Cardiac muscle cell (in vitro differentiated cells and primary cell): Measurements from ENCODE around the gene LIX1. TPM values are rescaled to one million over a fixed set of nuclear protein-coding genes. Genes with fewer than 3 reads are reported as not detected.

ENCODE experiments used
- DNase-seq, 2 donors: peaks; one replicate each; pipeline versions ENCODE4 v3.0.0 to v3.0.0-alpha.2; 2010 to 2017; ENCODE audit warnings: low read depth in 1 of 2, low spot score in 1 of 2
- H3K27ac ChIP-seq: fragments of 200-600 bp; sonication (generic); 2 replicates; pipeline ENCODE4 v1.5.1; 2016
- H3K27me3 ChIP-seq: fragments of 200-600 bp; sonication (generic); 2 replicates; pipeline ENCODE4 v1.6.0; 2016; ENCODE audit warnings: control low read depth
- H3K36me3 ChIP-seq: fragments of 200-600 bp; sonication (generic); 2 replicates; pipeline ENCODE4 v1.5.1; 2016; ENCODE audit warnings: control low read depth
- H3K4me1 ChIP-seq: fragments of 200-600 bp; sonication (generic); 2 replicates; pipeline ENCODE4 v1.8.1; 2017; ENCODE audit warnings: low read depth, mild to moderate bottlenecking, mixed run types
- H3K4me3 ChIP-seq: fragments of 200-600 bp; sonication (generic); 2 replicates; pipeline ENCODE4 v1.5.1; 2016; ENCODE audit warnings: mild to moderate bottlenecking
- H3K9me3 ChIP-seq: fragments of 200-600 bp; sonication (generic); 2 replicates; pipeline ENCODE4 v1.5.1; 2017; ENCODE audit warnings: low read depth, mild to moderate bottlenecking, control low read depth
- CTCF ChIP-seq: IDR thresholded peaks from 2 replicates; pipeline ENCODE4 v1.5.1; 2012; ENCODE audit warnings: low read depth, mild to moderate bottlenecking, low read length
- polyA plus RNA-seq: library from polyadenylated mRNA; unstranded; fragments of >200 nt; fragmentation: Nextera tagmentation; extraction: Ambion mirVana; gene quantifications from 2 replicates; pipeline ENCODE4 v1.2.1, GENCODE V29; 2016
- total RNA-seq: library from RNA; depleted of rRNA; stranded (reverse); fragments of >200 nt; gene quantifications from 2 replicates; pipeline ENCODE4 v1.2.3, GENCODE V29; 2016

The LIX1 gene
- total and polyA plus RNA-seq, 2 experiments from 2014 or later: 68.1 to 96.0 TPM

DNA sequence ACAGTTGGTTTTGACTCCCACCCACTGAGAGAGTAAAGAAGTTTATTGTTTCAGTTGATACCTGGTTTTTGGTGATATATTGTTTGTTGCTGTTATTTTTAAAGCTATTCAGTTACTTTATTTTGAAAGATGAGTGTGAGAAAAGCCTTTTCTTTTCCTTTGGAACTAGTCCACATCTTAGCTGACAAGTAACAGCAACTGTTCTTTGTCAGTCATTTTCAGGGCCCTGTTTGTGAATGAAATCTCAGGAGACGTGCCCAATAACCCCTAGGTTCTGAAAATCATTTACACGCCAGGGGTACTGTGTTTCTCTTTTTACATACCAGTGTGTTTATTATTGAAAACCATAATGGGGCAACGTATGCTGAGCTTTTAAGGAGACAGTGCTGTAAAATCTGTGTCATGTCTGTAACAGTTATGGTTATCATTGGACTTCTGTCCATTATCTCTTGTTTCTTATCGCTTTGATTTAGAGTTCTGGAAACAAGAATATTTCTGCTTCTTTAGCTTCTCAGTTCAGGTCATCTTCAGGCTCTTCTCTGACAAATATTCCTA, 75.0 kb downstream of the LIX1 start:
- peak overlapping the region; percentile 52 for H3K27ac ChIP-seq
- H3K27me3 ChIP-seq: no peaks in the 10 kb centered on the region
- H3K4me3 ChIP-seq: no peak overlapping the region
- no peaks in the 10 kb centered on the region for H3K36me3 ChIP-seq
- DNase-seq: no peak
- no peak for TF ChIP-seq CTCF
- H3K4me1 ChIP-seq: peaks cover 22% of the 10 kb centered on the region
- no peaks in the 10 kb centered on the region for H3K9me3 ChIP-seq

DNA sequence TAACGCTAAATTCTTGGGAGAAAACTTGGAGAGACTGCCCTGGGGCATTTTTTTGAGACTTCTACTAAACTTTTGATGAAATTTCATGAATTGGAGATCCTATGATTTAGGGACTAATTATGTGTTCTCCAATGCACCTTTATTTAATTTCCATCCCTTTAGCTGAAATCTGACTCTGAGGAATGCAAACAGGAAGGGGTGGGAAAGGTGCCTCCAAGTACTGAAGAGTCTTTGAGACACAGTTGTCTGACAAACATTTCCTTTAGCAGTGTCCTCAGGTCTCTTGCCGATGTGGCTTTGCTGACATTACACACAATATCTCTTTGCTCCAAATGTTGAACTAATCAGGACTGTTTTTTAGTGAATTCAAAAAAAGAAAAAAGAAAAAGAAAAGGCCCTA, 76.9 kb downstream of the LIX1 start:
- H3K36me3 ChIP-seq: no peaks in the 10 kb centered on the region
- DNase-seq: no peak
- no peak for TF ChIP-seq CTCF
- H3K27ac ChIP-seq: no peak overlapping the region
- no peaks in the 10 kb centered on the region for H3K27me3 ChIP-seq
- H3K4me3 ChIP-seq: no peak overlapping the region
- no peaks in the 10 kb centered on the region for H3K9me3 ChIP-seq
- peaks cover 28% of the 10 kb centered on the region for H3K4me1 ChIP-seq

- no peaks in the 10 kb centered on the region for H3K9me3 ChIP-seq
- no peaks in the 10 kb centered on the region for H3K27me3 ChIP-seq
- peaks cover 28% of the 10 kb centered on the region for H3K4me1 ChIP-seq
- H3K36me3 ChIP-seq: no peaks in the 10 kb centered on the region
- no peak for DNase-seq
- H3K4me3 ChIP-seq: no peak overlapping the region
- TF ChIP-seq CTCF: no peak
- H3K27ac ChIP-seq: no peak overlapping the region
Observed at GRCh38 chr5:97063251-97063650, 79.2 kb downstream of the LIX1 start.

- Histone ChIP-seq H3K4me3 (no peak overlapping the region), H3K27me3 (no peaks in the 10 kb centered on the region), H3K36me3 (no peaks in the 10 kb centered on the region), H3K4me1 (peaks cover 20% of the 10 kb centered on the region), H3K27ac (no peak overlapping the region), H3K9me3 (no peaks in the 10 kb centered on the region)
- TF ChIP-seq CTCF: no peak
- peak in 1 of 2 donors; percentile 22 for DNase-seq
Observed at GRCh38 chr5:97062046-97062445, 80.4 kb downstream of the LIX1 start.

DNA sequence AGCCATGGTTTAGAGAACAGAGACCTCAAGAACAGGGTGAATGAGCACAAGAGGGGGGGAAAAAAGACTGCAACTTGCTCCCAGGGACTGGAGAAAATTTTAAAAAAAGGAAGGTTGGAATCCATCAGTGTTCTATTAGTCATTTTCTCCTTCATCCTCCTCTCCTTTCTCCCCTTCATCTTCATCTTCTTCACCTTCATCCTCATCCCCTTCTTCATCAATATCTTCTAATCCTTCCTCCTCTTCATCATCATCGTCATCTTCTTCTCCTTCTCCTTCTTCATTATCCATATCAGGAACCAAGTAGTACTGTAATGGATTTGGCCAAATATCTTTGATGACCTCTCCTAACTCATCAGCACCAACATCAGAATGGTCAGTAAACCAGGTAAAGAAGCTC, 86.1 kb downstream of the LIX1 start:
- no peaks in the 10 kb centered on the region for H3K27me3 ChIP-seq
- no peaks in the 10 kb centered on the region for H3K36me3 ChIP-seq
- no peak for TF ChIP-seq CTCF
- no peaks in the 10 kb centered on the region for H3K9me3 ChIP-seq
- no peaks in the 10 kb centered on the region for H3K4me1 ChIP-seq
- H3K27ac ChIP-seq: no peak overlapping the region
- DNase-seq: no peak
- no peak overlapping the region for H3K4me3 ChIP-seq

- Histone ChIP-seq H3K36me3 (no peaks in the 10 kb centered on the region), H3K27me3 (no peaks in the 10 kb centered on the region), H3K4me3 (no peak overlapping the region), H3K27ac (no peak overlapping the region), H3K4me1 (peaks cover 3% of the 10 kb centered on the region), H3K9me3 (no peaks in the 10 kb centered on the region)
- no peak for TF ChIP-seq CTCF
- no peak for DNase-seq
Observed at GRCh38 chr5:97049175-97049574, 93.2 kb downstream of the LIX1 start.
